Stimulated activated CD8-positive, alpha-beta memory T cell treated with anti-CD3 and anti-CD28 coated beads, Interleukin-12 subunit alpha, Interleukin-12 subunit beta, amount 100 ng/mL, for 24 hours (primary cell): ENCODE measurements around the gene NCF1.
"Not testable (repeated sequence)": the region's sequence is repeated elsewhere in the genome, so short reads cannot be mapped to it uniquely, and the experiment has no call there.

Source experiments
- DNase-seq: peaks from one replicate; pipeline ENCODE4 v3.0.0-alpha.2; 2020; ENCODE audit errors: extremely low read depth

Gene NCF1

GRCh38 chr7:74773760-74774750 is at the start of gene NCF1:
NCF1 (plus strand) TSS chr7:74774011; CDS start chr7:74774032, 21 bp downstream.
- not testable (repeated sequence) for DNase-seq

- no peak for DNase-seq
These were observed 48.0 kb upstream of the NCF1 start for GRCh38 chr7:74725840-74726239.

- DNase-seq, result no peak
These were observed 47.3 kb upstream of the NCF1 start for GRCh38 chr7:74726309-74727101.

- DNase-seq, result not testable (repeated sequence)
These were observed 45.1 kb upstream of the NCF1 start for GRCh38 chr7:74728686-74729085.

GRCh38 chr7:74730186-74730585 is 43.6 kb upstream of the NCF1 start:
- DNase-seq, result not testable (repeated sequence)

- DNase-seq, result not testable (repeated sequence)
These were observed 33.7 kb upstream of the NCF1 start for GRCh38 chr7:74739974-74740703.

- not testable (repeated sequence) for DNase-seq
These were observed 29.8 kb upstream of the NCF1 start for GRCh38 chr7:74743936-74744557.

- DNase-seq, result not testable (repeated sequence)
These were observed 19.8 kb upstream of the NCF1 start for GRCh38 chr7:74753921-74754482.

- DNase-seq, result not testable (repeated sequence)
These were observed 17.1 kb upstream of the NCF1 start for GRCh38 chr7:74756673-74757072.

- not testable (repeated sequence) for DNase-seq
These were observed 15.5 kb upstream of the NCF1 start for GRCh38 chr7:74758268-74758667.

GRCh38 chr7:74758982-74759381 is 14.8 kb upstream of the NCF1 start:
- not testable (repeated sequence) for DNase-seq

GRCh38 chr7:74765205-74765918 is 8.4 kb upstream of the NCF1 start:
- not testable (repeated sequence) for DNase-seq

- DNase-seq, result not testable (repeated sequence)
These were observed 7.3 kb upstream of the NCF1 start for GRCh38 chr7:74766509-74766908.

GRCh38 chr7:74766991-74767390 is 6.8 kb upstream of the NCF1 start:
- not testable (repeated sequence) for DNase-seq

- not testable (repeated sequence) for DNase-seq
These were observed 3.7 kb upstream of the NCF1 start for GRCh38 chr7:74770062-74770461.

GRCh38 chr7:74772093-74772492 is 1.7 kb upstream of the NCF1 start:
- DNase-seq, result not testable (repeated sequence)

- not testable (repeated sequence) for DNase-seq
These were observed 1.3 kb downstream of the NCF1 start for GRCh38 chr7:74775111-74775510.

GRCh38 chr7:74779053-74779452 is 5.2 kb downstream of the NCF1 start:
- not testable (repeated sequence) for DNase-seq

- DNase-seq, result not testable (repeated sequence)
These were observed 7.9 kb downstream of the NCF1 start for GRCh38 chr7:74781746-74782145.

- DNase-seq, result not testable (repeated sequence)
These were observed 9.8 kb downstream of the NCF1 start for GRCh38 chr7:74783595-74783994.
